C4-2B (cell line): ENCODE measurements around the gene LTN1.

ENCODE experiments used
- H3K27ac ChIP-seq: fragments of 450-650 bp; 2 replicates; pipeline ENCODE4 v1.5.1; 2017
- CTCF ChIP-seq: fragments of 450-650 bp; conservative IDR thresholded peaks from 2 replicates; pipeline ENCODE4 v1.5.1; 2017; ENCODE audit warnings: mild to moderate bottlenecking
- ZFX ChIP-seq: fragments of 450-650 bp; IDR thresholded peaks from 2 replicates; pipeline ENCODE4 v1.6.1; 2017

The LTN1 gene

DNA sequence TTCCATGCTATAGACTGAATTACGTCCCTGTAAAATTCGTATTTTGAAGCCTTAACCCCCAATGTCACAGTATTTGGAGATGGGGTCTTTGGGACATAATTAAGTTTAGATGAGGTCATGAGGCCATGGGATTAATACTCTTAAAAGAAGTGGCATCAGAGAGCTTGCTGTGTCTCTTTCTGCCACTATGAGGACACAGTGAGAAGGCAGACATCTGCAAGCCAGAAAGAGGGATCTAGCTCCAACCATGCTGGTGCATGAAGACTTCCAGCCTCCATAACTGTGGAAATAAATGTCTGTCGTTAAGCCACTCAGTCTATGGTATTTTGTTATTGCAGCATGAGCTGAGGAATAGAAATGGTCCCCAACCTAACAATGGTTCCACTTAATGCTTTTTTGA lies 99.0 kb downstream of the LTN1 start:
- no peak overlapping the region for H3K27ac ChIP-seq
- TF ChIP-seq CTCF (no peak; the same call in 1 of the 2 replicates), ZFX (no peak)

DNA sequence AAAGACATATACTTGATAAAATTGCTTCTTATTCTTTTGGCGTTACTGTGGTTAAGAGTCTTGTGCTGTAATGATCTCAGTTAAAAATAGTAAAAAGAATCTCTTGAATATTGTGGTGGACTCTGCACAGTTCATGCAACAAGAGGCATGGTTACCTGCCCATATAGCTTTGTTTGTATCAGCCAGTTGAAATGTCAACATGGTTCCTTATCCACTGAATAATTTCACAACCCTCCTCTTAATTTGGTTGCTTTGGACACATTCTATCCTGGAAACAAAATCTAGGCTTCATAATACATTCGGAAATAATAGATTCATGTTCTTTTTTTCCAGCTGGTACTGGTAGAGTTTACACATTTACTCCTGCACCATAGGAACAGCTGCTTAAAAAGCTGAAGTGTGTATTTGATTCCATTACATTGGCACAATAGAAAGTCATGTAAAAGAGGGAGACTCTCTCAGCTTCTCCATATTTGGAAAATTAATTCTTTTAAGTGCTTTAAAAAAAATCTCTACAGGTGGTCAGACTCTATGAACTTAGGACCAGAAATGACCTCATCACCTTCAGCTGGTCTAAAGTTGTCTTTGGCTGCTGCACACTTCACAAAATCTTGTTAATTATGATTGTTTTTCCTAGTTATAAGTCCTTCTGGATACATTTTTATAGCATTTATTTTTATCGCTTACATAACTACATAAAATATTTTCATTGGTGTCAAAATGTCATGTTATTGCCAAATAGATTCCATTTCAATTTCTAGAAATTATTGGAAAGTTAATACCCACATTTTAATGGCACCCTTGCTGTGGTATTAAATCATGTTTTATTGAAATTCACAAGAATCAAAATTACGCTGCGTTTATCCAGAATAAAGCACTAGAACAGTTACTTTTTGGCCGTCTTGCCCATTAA lies 100.2 kb downstream of the LTN1 start:
- TF ChIP-seq CTCF (no peak), ZFX (no peak)
- H3K27ac ChIP-seq = no peak overlapping the region

DNA sequence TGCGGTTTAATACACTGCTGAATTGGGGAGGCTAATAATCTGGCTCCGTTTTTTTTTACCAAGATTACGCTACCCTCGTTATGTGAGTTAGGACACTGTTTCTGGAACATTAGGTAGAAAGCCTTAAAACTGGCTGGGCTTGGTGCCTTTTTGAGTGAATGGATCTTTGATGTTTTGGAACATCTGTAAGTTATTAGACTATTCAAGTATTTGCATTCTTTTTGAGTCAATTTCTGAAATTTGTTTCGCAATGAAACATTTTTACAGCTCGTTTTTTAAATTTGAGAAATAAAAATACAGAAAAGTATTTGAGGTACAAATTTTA lies 106.9 kb downstream of the LTN1 start:
- no peak overlapping the region for H3K27ac ChIP-seq
- no peak for TF ChIP-seq ZFX
- TF ChIP-seq CTCF = no peak

DNA sequence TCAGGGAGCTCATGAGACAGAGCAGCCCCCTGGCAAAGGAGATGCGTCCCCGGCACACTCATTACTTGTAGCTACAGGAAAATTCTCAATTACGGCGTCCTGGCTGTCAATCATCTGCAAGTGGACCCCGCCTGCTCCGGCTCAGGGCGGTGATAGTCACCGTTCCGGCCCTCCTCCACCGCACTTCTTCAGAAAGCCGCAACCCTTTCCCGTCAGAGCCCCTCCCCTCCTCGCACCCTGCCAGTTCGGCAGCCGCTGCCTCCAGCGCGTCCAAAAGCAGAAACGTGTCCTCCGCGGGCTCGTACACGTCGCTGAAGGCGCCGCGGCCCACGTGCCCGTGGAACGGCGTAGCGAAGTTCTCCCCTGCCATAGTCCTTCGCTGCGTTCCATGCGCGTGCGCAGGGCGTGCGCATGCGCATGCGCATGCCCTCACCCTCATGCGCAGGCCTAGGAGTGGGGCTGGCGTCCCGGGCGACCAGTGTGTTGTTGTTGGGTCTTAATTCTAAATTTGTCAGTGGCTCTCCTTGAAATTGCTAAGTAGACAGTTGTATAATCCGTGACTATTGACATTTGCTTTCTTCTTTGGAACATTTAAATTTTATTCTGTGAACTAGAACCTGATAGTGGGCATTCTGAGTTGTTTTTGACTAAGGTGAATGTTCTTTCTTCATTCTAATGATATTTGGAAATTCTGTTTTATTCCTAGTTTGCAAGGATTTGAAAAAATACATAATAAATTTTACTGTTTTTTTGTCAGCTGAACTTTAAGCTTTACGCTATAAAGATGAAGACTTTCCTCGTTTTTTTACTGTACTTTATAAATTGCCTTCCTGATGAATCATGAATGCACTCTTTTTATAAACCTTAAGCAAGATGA lies 107.5 kb downstream of the LTN1 start:
- H3K27ac ChIP-seq = peak overlapping the region; percentile 89
- TF ChIP-seq ZFX (peak; percentile 71), CTCF (no peak)

GRCh38 chr21:28884481-28884880 lies 108.2 kb downstream of the LTN1 start:
- TF ChIP-seq CTCF (no peak), ZFX (no peak)
- peak overlapping the region; percentile 89 for H3K27ac ChIP-seq

- TF ChIP-seq ZFX = no peak
- no peak for TF ChIP-seq CTCF
- no peak overlapping the region for H3K27ac ChIP-seq
Observed at GRCh38 chr21:28883931-28884330, 108.7 kb downstream of the LTN1 start.

- TF ChIP-seq ZFX = no peak
- TF ChIP-seq CTCF = no peak
Observed at GRCh38 chr21:28882345-28882744, 110.3 kb downstream of the LTN1 start.

More at GRCh38 chr21:28882345-28882744, 110.3 kb downstream of the LTN1 start:
- no peak overlapping the region for H3K27ac ChIP-seq
